HG02610 (cell line): ENCODE data around the gene ZNF648.
"Not testable (repeated sequence)": the region's sequence is repeated elsewhere in the genome, so short reads cannot be mapped to it uniquely, and the experiment has no call there.

Source experiments
- ATAC-seq: cut with Tn5 transposase; IDR thresholded peaks from one replicate; pipeline ENCODE4 v1.9.1; 2021; ENCODE audit warnings: mild to moderate bottlenecking, moderate library complexity; ENCODE audit not compliant: unreplicated experiment

ZNF648 gene

GRCh38 chr1:182032251-182032650 lies 29.3 kb downstream of the ZNF648 start:
- no peak for ATAC-seq

DNA sequence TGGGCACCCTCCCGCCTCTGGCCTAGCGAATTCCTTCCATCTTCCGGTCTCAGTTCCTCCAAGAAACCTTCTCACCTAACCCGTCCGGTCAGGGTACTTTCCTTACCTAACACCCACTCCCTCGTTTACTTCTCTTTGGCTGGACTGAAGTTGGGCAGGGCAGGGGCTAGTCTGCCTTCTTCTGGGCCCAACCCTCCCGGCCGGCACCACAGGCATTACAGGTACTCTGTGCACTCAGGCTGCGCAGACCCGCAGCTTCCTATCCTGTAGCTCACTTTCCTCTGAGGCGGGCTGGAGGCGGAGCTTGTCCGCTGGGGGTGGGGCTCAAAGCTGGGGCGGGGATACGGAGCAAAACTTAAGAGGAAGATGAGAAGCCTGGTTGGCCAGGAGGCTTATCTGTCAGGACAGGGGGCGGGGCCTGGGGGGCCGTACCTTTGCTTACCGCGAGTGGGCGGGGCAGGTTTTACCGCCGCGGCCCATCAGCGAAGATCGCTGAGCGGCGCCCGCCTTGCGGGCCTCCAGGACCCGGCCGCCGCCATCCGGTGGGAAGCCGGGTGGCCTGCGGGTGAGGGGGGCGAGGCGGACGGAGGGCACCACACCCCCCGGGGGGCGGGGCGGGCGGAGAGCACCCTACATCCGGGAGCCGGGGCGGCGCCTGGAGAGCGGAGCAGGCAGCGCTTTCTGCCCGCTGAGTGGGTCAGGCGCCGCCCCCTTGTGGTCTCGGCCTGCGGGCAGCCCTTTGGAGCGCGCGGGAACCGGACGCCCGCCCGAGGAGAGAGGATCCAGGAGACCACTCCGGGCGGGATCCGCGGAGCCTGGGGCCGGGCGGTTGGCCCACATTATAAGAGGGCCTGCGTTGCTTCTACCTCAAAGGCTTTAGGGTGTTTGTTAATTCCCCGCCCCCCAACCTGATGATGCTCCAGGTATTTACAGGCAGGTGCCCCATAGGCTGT lies 31.9 kb downstream of the ZNF648 start:
- peak; percentile 96 for ATAC-seq

DNA sequence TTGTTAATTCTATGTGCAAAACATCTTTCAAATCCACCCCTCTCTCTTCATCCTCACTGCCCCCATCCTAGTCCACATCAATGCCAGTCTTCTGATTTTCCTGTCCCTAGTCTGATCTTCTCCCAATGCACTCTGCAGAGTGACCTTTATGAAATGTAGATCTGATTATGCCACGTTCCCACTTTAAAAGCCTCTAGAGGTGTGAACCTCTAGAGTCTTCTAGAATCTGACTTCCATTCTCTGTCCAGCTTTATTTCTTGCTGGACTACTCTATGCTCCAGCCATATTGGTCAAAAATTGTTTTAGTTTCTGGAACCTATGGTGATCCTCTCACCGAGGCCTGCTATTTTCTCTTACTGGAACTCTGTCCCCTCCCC lies 32.5 kb downstream of the ZNF648 start:
- no peak for ATAC-seq

DNA sequence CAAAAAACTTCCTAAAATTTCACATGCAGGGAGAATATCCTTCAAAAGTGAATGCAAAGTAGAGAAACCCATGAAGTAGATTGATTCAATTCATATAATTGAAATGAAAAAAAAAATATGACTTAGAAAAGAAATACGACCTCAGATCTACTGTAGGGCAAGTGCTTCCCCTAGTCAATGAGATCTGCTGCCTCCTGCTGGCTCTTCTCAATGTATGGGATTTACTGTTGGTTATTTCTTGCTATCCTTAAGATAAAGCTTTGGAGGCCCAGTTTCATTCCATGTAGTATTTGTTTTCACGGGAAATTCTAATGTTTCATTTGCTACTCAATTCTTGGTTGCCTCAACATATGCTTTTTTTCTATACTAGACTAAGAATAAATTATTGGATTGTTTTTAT lies 46.2 kb downstream of the ZNF648 start:
- no peak for ATAC-seq

GRCh38 chr1:182010800-182011370 lies 50.6 kb downstream of the ZNF648 start:
- not testable (repeated sequence) for ATAC-seq

- ATAC-seq, result not testable (repeated sequence)
These were observed 56.1 kb downstream of the ZNF648 start for GRCh38 chr1:182005398-182005797.

DNA sequence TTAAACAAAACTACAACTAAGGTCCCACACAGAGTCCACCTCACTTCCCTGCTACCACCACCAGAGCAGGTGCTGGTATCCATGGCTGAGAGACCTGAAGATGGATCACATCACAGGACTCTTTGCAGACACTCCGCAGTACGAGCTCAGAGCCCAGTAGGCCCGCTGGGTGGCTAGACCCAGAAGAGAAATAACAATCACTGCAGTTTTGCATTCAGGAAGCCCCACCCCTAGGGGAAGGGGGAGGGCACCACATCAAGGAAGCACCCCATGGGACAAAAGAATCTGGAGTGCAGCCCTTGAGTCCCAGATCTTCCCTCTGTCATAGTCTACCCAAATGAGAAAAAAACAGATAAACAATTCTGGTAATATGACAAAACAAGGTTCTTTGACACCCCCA lies 56.9 kb downstream of the ZNF648 start:
- ATAC-seq, result no peak
